22Rv1 (cell line): ENCODE results near the gene PLXNA4.

Source experiments
- ZFX ChIP-seq: fragments of 450-650 bp; IDR thresholded peaks from 2 replicates; pipeline ENCODE4 v1.6.1; 2017; ENCODE audit warnings: antibody characterized with exemption, borderline replicate concordance
- TF ChIP-seq, protein P1 (sequence below): fragments of 450-650 bp; IDR thresholded peaks from 2 replicates; pipeline ENCODE4 v1.5.1; 2017; ENCODE audit warnings: mild to moderate bottlenecking

- TF ChIP-seq, protein P1, sequence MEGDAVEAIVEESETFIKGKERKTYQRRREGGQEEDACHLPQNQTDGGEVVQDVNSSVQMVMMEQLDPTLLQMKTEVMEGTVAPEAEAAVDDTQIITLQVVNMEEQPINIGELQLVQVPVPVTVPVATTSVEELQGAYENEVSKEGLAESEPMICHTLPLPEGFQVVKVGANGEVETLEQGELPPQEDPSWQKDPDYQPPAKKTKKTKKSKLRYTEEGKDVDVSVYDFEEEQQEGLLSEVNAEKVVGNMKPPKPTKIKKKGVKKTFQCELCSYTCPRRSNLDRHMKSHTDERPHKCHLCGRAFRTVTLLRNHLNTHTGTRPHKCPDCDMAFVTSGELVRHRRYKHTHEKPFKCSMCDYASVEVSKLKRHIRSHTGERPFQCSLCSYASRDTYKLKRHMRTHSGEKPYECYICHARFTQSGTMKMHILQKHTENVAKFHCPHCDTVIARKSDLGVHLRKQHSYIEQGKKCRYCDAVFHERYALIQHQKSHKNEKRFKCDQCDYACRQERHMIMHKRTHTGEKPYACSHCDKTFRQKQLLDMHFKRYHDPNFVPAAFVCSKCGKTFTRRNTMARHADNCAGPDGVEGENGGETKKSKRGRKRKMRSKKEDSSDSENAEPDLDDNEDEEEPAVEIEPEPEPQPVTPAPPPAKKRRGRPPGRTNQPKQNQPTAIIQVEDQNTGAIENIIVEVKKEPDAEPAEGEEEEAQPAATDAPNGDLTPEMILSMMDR = no peak
- no peak for TF ChIP-seq ZFX
Measured at GRCh38 chr7:132182992-132183391, 393.3 kb downstream of the PLXNA4 start.
